ENCODE results near the gene TCF19. TPM values are rescaled to one million over a fixed set of nuclear protein-coding genes. Genes with fewer than 3 reads are reported as not detected.
A peak's percentile ranks its signal among the peaks of the same experiment; 100 is the strongest.

Gene TCF19
- total and polyA plus RNA-seq, 2 experiments from 2014 or later: 8.3 to 11.1 TPM

DNA sequence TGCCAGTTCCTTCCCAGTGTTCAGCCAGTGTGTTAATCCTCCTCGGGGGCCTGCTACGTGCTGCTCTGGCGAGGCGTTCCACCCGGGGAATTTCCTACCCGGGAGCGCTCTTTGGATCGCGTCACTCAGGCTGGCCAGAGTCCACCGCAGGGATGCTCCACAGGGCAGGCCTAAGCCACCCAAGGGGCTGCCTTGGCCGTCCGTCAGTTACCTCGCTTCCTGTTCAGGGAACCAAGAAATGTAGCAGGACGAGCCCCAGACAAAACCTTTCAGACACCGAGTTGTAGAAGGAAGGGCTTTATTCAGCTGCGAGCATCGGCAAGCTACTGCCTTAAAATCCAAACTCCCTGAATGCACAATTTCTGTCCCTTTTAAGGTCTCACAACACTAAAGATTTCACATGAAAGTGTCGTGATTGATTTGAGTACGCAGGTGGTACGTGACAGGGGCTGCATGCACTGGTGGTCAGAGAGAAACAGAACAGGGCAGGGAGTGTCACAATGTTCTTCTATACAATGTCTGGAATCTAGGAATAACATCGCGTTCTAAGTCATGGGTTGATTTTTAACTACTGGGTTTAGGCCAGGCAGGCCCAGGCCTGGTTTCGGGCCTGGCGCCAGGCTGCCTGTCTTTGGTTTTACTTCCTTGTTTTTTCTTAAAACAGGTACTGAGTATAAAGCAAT lies 27.8 kb downstream of the TCF19 start (continued):
- TF ChIP-seq, protein P1, sequence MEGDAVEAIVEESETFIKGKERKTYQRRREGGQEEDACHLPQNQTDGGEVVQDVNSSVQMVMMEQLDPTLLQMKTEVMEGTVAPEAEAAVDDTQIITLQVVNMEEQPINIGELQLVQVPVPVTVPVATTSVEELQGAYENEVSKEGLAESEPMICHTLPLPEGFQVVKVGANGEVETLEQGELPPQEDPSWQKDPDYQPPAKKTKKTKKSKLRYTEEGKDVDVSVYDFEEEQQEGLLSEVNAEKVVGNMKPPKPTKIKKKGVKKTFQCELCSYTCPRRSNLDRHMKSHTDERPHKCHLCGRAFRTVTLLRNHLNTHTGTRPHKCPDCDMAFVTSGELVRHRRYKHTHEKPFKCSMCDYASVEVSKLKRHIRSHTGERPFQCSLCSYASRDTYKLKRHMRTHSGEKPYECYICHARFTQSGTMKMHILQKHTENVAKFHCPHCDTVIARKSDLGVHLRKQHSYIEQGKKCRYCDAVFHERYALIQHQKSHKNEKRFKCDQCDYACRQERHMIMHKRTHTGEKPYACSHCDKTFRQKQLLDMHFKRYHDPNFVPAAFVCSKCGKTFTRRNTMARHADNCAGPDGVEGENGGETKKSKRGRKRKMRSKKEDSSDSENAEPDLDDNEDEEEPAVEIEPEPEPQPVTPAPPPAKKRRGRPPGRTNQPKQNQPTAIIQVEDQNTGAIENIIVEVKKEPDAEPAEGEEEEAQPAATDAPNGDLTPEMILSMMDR (conservative IDR thresholded peaks at IDR 0.05; ENCODE audit: low read depth in 2 of 2): no peak
- TF ChIP-seq NANOG (IDR thresholded peaks at IDR 0.05; ENCODE audit: borderline replicate concordance): no peak
- TF ChIP-seq EZH2phosphoT487 (IDR thresholded peaks at IDR 0.05; ENCODE audit: unreplicated experiment): no peak

DNA sequence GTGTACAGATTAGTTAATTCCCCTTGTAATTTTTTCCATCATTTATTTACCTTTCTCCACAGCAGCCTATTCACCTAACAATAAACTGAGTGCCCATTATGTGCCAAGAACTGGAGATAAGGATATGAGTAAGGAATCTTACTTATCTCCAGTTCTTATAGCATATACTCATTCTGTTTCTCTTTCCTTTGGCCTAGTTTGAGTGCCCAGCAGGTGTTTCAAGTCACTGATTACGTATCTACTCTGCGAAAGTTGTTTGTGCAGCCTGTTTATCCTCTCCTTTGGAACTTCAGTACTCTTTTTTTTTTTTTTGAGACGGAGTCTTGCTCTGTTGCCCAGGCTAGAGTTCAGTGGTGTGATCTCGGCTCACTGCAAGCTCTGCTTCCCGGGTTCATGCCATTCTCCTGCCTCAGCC lies 29.4 kb downstream of the TCF19 start:
- peaks cover 6% of the 10 kb centered on the region; the same call in 2 of the 3 replicates for H3K9me3 Mint-ChIP-seq
- no peak overlapping the region for H3K4me2 ChIP-seq
- peaks cover 8% of the 10 kb centered on the region for H3K27me3 Mint-ChIP-seq (ENCODE audit: insufficient read depth, low read depth, poor library complexity)
- no peak overlapping the region for H3K4me3 Mint-ChIP-seq
- H3K27ac Mint-ChIP-seq: no peak overlapping the region
- ATAC-seq (no peak), DNase-seq (ENCODE audit: low spot score) (no peak)
- H3K4me1 Mint-ChIP-seq: peaks cover 32% of the 10 kb centered on the region
- H3K36me3 Mint-ChIP-seq (ENCODE audit: low read depth): peaks cover 6% of the 10 kb centered on the region; the same call in 2 of the 3 replicates
- H4K20me1 ChIP-seq (replicated peaks; ENCODE audit: insufficient read depth): no peaks in the 10 kb centered on the region
- no peaks in the 10 kb centered on the region; the same call in 1 of the 2 replicates for H3K79me2 ChIP-seq (replicated peaks; ENCODE audit: insufficient read depth)
- no peaks in the 10 kb centered on the region for H3F3A ChIP-seq (replicated peaks; ENCODE audit: low read depth)
- no peaks in the 10 kb centered on the region for H3K36me3 ChIP-seq (ENCODE audit: insufficient read depth)
- peaks cover 44% of the 10 kb centered on the region for H3K4me1 ChIP-seq (ENCODE audit: insufficient read depth)
- 0 out of 2 replicates have a peak overlapping the region, but pooled peaks have one; percentile 14 for H3K27ac ChIP-seq (ENCODE audit: low read depth)
- no peak overlapping the region for H3K4me3 ChIP-seq
- H3K9me2 ChIP-seq (ENCODE audit: insufficient read depth): no peaks in the 10 kb centered on the region
- no peaks in the 10 kb centered on the region for H3K27me3 ChIP-seq (ENCODE audit: insufficient read depth)
- H2AFZ ChIP-seq: no peak overlapping the region
- TF ChIP-seq, protein P2, sequence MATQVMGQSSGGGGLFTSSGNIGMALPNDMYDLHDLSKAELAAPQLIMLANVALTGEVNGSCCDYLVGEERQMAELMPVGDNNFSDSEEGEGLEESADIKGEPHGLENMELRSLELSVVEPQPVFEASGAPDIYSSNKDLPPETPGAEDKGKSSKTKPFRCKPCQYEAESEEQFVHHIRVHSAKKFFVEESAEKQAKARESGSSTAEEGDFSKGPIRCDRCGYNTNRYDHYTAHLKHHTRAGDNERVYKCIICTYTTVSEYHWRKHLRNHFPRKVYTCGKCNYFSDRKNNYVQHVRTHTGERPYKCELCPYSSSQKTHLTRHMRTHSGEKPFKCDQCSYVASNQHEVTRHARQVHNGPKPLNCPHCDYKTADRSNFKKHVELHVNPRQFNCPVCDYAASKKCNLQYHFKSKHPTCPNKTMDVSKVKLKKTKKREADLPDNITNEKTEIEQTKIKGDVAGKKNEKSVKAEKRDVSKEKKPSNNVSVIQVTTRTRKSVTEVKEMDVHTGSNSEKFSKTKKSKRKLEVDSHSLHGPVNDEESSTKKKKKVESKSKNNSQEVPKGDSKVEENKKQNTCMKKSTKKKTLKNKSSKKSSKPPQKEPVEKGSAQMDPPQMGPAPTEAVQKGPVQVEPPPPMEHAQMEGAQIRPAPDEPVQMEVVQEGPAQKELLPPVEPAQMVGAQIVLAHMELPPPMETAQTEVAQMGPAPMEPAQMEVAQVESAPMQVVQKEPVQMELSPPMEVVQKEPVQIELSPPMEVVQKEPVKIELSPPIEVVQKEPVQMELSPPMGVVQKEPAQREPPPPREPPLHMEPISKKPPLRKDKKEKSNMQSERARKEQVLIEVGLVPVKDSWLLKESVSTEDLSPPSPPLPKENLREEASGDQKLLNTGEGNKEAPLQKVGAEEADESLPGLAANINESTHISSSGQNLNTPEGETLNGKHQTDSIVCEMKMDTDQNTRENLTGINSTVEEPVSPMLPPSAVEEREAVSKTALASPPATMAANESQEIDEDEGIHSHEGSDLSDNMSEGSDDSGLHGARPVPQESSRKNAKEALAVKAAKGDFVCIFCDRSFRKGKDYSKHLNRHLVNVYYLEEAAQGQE (IDR thresholded peaks at IDR 0.05; ENCODE audit: unreplicated experiment): no peak
- TF ChIP-seq JUNB (IDR thresholded peaks at IDR 0.05; ENCODE audit: unreplicated experiment) (no peak), NANOG (IDR thresholded peaks at IDR 0.05; ENCODE audit: borderline replicate concordance) (no peak), EZH2phosphoT487 (IDR thresholded peaks at IDR 0.05; ENCODE audit: unreplicated experiment) (no peak), EZH2 (IDR thresholded peaks at IDR 0.05; ENCODE audit: low read depth, unreplicated experiment) (no peak), ZNF331 (CRISPR knock-in tag; IDR thresholded peaks at IDR 0.05; ENCODE audit: low read depth) (no peak), STAT1 (IDR thresholded peaks at IDR 0.05; ENCODE audit: unreplicated experiment) (no peak), ZNF114 (CRISPR knock-in tag; IDR thresholded peaks at IDR 0.05) (no peak)
- TF ChIP-seq, protein P1 (conservative IDR thresholded peaks at IDR 0.05; ENCODE audit: low read depth in 2 of 2): no peak
- TF ChIP-seq, protein P3, sequence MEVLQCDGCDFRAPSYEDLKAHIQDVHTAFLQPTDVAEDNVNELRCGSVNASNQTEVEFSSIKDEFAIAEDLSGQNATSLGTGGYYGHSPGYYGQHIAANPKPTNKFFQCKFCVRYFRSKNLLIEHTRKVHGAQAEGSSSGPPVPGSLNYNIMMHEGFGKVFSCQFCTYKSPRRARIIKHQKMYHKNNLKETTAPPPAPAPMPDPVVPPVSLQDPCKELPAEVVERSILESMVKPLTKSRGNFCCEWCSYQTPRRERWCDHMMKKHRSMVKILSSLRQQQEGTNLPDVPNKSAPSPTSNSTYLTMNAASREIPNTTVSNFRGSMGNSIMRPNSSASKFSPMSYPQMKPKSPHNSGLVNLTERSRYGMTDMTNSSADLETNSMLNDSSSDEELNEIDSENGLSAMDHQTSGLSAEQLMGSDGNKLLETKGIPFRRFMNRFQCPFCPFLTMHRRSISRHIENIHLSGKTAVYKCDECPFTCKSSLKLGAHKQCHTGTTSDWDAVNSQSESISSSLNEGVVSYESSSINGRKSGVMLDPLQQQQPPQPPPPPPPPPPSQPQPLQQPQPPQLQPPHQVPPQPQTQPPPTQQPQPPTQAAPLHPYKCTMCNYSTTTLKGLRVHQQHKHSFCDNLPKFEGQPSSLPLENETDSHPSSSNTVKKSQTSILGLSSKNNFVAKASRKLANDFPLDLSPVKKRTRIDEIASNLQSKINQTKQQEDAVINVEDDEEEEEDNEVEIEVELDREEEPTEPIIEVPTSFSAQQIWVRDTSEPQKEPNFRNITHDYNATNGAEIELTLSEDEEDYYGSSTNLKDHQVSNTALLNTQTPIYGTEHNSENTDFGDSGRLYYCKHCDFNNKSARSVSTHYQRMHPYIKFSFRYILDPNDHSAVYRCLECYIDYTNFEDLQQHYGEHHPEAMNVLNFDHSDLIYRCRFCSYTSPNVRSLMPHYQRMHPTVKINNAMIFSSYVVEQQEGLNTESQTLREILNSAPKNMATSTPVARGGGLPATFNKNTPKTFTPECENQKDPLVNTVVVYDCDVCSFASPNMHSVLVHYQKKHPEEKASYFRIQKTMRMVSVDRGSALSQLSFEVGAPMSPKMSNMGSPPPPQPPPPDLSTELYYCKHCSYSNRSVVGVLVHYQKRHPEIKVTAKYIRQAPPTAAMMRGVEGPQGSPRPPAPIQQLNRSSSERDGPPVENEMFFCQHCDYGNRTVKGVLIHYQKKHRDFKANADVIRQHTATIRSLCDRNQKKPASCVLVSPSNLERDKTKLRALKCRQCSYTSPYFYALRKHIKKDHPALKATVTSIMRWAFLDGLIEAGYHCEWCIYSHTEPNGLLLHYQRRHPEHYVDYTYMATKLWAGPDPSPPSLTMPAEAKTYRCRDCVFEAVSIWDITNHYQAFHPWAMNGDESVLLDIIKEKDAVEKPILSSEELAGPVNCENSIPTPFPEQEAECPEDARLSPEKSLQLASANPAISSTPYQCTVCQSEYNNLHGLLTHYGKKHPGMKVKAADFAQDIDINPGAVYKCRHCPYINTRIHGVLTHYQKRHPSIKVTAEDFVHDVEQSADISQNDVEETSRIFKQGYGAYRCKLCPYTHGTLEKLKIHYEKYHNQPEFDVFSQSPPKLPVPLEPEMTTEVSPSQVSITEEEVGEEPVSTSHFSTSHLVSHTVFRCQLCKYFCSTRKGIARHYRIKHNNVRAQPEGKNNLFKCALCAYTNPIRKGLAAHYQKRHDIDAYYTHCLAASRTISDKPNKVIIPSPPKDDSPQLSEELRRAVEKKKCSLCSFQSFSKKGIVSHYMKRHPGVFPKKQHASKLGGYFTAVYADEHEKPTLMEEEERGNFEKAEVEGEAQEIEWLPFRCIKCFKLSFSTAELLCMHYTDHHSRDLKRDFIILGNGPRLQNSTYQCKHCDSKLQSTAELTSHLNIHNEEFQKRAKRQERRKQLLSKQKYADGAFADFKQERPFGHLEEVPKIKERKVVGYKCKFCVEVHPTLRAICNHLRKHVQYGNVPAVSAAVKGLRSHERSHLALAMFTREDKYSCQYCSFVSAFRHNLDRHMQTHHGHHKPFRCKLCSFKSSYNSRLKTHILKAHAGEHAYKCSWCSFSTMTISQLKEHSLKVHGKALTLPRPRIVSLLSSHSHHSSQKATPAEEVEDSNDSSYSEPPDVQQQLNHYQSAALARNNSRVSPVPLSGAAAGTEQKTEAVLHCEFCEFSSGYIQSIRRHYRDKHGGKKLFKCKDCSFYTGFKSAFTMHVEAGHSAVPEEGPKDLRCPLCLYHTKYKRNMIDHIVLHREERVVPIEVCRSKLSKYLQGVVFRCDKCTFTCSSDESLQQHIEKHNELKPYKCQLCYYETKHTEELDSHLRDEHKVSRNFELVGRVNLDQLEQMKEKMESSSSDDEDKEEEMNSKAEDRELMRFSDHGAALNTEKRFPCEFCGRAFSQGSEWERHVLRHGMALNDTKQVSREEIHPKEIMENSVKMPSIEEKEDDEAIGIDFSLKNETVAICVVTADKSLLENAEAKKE (CRISPR knock-in tag; IDR thresholded peaks at IDR 0.05): no peak

All from GM23338 (cell line).